NB4 (cell line): Measurements from ENCODE around the gene KCTD19.

Experiments
- DNase-seq: peaks from one replicate; pipeline ENCODE4 v3.0.0; 2010; ENCODE audit warnings: low read depth
- H3K4me3 ChIP-seq: one replicate; pipeline ENCODE4 v1.5.1; 2011; ENCODE audit warnings: mild to moderate bottlenecking, low read depth, low read length, moderate library complexity
- MYC ChIP-seq: IDR thresholded peaks from 2 replicates; pipeline ENCODE4 v1.6.1; 2011; ENCODE audit warnings: low read depth, low read length
- POLR2A ChIP-seq: IDR thresholded peaks from 2 replicates; pipeline ENCODE4 v1.6.1; 2011; ENCODE audit warnings: mild to moderate bottlenecking; ENCODE audit not compliant: insufficient read length; ENCODE audit errors: extremely low read depth
- TF ChIP-seq, protein P1 (sequence below): IDR thresholded peaks from one replicate; pipeline ENCODE4 v1.5.1; 2012; ENCODE audit warnings: low read depth, low read length
- TF ChIP-seq, protein P2 (sequence below): IDR thresholded peaks from 2 replicates; pipeline ENCODE4 v1.6.1; 2011; ENCODE audit warnings: low read depth, low read length

Gene KCTD19

DNA sequence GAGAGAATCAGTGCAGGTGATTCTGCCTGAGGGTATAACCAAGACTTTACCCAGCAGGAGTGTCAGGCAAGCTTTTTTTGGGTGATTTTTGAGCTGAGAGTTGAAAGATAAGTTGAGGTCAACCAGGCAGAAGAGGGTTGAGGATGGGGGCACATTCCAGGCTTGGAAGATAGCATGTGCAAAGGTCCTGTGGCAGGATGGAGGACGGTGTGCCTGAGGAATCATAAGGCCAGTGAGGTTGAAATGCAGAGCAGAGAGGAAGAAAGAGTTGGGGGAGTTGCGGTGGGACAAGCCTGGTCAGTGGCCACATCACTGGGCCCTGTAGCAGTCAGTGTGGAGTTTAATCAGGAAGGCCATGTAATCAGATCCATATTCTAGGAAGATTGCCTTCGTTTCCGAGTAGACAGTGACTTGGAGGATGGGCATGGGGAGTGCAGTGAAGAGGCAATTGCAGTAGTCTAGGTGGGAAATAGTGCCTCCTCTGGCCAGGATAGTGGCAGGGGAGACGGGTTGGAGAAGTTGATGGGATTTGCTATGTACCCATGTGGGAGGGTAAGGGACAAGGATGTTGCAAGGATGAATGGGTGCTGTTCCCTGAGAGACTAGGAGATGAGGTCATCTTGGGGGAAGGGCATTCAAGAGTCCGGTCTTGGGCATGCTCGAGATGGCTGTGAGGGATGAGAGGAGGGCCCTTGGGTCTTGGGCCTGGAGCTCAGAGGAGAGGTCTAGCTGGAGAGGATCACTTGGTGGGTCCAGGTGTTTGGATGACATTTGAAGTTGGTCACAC lies 43.3 kb downstream of the KCTD19 start:
- H3K4me3 ChIP-seq = no peak overlapping the region
- TF ChIP-seq MYC = no peak
- TF ChIP-seq, protein P1, sequence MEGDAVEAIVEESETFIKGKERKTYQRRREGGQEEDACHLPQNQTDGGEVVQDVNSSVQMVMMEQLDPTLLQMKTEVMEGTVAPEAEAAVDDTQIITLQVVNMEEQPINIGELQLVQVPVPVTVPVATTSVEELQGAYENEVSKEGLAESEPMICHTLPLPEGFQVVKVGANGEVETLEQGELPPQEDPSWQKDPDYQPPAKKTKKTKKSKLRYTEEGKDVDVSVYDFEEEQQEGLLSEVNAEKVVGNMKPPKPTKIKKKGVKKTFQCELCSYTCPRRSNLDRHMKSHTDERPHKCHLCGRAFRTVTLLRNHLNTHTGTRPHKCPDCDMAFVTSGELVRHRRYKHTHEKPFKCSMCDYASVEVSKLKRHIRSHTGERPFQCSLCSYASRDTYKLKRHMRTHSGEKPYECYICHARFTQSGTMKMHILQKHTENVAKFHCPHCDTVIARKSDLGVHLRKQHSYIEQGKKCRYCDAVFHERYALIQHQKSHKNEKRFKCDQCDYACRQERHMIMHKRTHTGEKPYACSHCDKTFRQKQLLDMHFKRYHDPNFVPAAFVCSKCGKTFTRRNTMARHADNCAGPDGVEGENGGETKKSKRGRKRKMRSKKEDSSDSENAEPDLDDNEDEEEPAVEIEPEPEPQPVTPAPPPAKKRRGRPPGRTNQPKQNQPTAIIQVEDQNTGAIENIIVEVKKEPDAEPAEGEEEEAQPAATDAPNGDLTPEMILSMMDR = peak; percentile 9
- peak; percentile 41 for DNase-seq

DNA sequence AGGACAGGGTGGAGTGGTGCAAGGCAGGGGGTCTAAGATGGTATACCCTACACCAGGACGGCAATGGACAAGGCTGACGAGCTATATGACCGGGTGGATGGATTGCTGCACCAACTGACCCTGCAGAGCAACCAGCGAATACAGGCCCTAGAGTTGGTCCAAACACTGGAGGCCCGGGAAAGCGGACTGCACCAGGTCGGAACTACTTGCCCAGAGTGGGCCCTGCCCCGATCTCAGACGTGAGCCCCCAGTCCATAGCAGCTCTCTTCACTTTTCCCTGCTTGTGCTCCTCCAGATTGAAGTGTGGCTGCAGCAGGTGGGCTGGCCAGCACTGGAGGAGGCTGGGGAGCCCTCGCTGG lies 44.1 kb downstream of the KCTD19 start:
- no peak overlapping the region for H3K4me3 ChIP-seq
- TF ChIP-seq, protein P1 = no peak
- no peak for TF ChIP-seq MYC
- TF ChIP-seq, protein P2, sequence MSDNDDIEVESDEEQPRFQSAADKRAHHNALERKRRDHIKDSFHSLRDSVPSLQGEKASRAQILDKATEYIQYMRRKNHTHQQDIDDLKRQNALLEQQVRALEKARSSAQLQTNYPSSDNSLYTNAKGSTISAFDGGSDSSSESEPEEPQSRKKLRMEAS = no peak
- no peak for TF ChIP-seq POLR2A
- no peak for DNase-seq

DNA sequence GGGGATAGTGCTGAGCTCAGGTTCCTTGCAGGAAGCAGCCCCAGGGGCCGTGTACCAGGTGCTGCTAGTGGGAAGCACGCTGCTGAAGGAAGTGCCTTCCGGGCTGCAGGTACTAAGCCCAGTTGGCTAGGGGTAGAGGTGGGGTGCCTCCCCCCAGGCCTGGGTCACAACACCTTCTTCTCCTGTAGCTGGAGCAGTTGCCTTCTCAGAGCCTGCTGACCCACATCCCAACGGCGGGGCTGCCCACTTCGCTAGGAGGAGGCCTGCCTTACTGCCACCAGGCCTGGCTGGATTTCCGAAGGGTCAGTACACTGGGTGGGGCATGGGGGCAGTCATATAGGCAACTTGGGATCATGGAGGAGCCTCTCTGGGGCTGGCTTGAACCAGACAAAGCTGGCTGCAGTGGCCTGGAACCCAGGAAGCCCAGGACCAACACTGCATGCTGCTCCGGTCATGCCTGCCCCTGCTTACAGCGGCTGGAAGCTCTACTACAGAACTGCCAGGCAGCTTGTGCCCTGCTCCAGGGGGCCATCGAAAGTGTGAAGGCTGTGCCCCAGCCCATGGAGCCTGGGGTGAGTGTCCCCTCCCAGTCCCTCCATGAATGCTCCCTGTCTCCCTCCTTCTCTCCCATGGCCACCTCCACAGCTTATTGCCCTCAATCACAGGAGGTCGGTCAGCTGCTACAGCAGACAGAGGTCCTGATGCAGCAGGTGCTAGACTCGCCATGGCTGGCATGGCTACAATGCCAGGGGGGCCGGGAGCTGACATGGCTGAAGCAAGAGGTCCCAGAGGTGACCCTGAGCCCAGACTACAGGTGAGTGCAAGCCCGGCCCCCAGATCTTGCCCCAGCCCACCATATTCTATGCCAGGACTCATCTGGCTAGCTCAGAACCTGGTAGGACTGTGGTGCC lies 44.8 kb downstream of the KCTD19 start:
- no peak overlapping the region for H3K4me3 ChIP-seq
- TF ChIP-seq, protein P1 = no peak
- DNase-seq = no peak

DNA sequence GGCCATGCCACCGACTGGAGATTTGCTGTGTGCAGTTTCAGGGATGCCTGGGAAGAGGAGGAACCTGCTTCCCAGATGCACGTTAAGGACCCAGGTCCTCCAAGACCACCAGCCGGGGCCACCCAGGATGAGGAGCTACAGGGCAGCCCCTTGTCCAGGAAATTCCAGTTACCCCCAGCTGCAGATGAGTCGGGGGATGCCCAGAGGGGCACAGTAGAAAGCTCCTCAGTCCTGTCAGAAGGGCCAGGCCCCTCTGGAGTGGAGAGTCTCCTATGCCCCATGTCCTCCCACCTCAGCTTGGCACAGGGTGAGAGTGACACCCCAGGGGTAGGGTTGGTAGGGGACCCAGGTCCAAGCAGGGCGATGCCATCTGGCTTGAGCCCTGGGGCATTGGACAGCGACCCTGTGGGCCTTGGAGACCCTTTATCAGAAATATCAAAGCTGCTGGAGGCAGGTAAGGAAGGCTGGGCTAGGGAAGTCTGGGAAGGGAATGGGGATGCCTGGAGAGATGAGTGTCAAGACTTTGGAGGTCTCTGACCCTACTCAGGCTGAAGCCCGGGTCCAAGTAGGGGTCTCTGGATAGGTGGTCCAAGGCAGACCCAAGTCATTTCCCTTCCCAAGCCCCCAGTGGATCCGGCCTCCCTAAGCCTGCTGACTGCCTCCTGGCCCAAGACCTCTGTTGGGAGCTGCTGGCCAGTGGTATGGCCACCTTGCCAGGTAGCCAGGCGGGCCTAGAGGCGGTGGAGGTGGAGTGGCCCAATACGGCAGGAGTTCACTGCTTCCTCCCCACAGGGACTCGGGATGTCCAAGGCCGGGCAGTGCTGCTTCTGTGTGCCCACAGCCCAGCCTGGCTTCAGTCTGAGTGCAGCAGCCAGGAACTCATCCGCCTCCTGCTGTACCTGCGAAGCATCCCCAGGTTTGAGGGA lies 46.2 kb downstream of the KCTD19 start:
- DNase-seq = no peak
- H3K4me3 ChIP-seq = no peak overlapping the region
- TF ChIP-seq POLR2A (no peak), MYC (no peak)
- TF ChIP-seq, protein P1 = no peak
- TF ChIP-seq, protein P2 = no peak

DNA sequence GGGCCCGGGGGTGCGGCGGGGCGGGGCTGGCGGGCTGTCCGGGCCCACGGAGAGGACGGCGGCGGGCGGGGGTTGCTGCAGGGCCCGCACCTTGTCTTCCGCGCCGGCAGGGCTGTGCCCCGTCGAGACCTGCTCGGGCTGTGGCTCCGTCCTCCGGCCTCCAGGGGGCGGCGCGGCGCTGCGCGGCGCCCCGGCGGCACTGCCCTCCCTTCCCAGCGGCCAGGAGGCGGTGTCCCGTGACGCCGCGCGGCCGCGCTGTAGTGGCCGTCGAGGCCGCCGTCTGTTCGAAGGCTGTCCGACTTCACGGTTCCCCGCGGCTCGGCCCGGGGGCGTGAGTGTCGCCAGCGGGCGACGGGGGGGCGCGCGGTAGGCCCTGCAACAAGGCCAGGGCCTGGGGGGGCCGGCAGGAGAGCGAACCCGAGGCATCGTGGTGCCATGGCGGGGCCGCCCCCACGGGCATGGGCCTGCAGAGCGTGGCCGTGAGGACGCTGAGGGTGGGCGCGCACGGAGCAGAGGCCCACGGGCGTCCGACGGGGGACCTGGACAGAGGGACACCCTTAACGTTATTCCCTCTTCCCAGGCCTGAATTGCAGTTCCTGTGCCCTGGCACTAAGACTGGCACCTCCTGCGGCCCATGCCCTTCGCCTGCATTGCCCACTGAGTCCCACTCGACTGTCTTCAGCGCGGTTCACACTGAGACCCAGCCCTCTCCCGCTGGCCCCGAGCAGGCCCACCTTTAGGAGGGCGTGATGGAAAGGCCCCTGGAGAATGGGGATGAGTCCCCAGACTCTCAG lies 47.0 kb downstream of the KCTD19 start, which contains the start of gene PLEKHG4:
Gene PLEKHG4, plus strand, starts transcription at position 237 of the 794 bp plus-strand sequence. Its CDS starts 513 bp downstream, at position 750.
- H3K4me3 ChIP-seq = peak within 1 kb of the TSS; percentile 65
- DNase-seq = peak; percentile 83
- TF ChIP-seq, protein P2 = peak; percentile 45; the same call in 1 of the 2 replicates
- TF ChIP-seq POLR2A = peak; percentile 53
- TF ChIP-seq MYC = no peak; the same call in 1 of the 2 replicates
- TF ChIP-seq, protein P1 = peak; percentile 46
